Natural killer cell (primary cell): ENCODE data around the gene MYOM1. TPM values are rescaled to one million over a fixed set of nuclear protein-coding genes. Genes with fewer than 3 reads are reported as not detected.

Experiments
- ATAC-seq, 3 donors: fragments of 150-1000 bp in 2 of 3; fragments of 200-7000 bp in 1 of 3; cut with Tn5 transposase; 1 replicate in 1 of 3; 2 replicates in 2 of 3; pipeline ENCODE4 v1.10.0; 2021; ENCODE audit warnings: mild to moderate bottlenecking in 2 of 3, moderate library complexity in 2 of 3
- DNase-seq, 2 donors: peaks; one replicate each; pipeline versions ENCODE4 v3.0.0 to v3.0.0-alpha.2; 2013 to 2021; ENCODE audit warnings: mixed read lengths in 1 of 2
- H3K27ac ChIP-seq: one replicate; pipeline ENCODE4 v1.5.1; 2013; ENCODE audit warnings: mild to moderate bottlenecking, low read length
- H3K27me3 ChIP-seq: one replicate; pipeline ENCODE4 v1.6.1; 2013; ENCODE audit warnings: low read length; ENCODE audit not compliant: control insufficient read depth, insufficient read depth
- H3K36me3 ChIP-seq: one replicate; pipeline ENCODE4 v1.6.1; 2013; ENCODE audit warnings: low read length; ENCODE audit not compliant: control insufficient read depth, insufficient read depth
- H3K4me1 ChIP-seq: one replicate; pipeline ENCODE4 v1.6.1; 2013; ENCODE audit warnings: low read length; ENCODE audit not compliant: control insufficient read depth, insufficient read depth
- H3K4me3 ChIP-seq: one replicate; pipeline ENCODE4 v1.5.1; 2013; ENCODE audit warnings: low read length
- H3K9me3 ChIP-seq: one replicate; pipeline ENCODE4 v1.6.1; 2013; ENCODE audit warnings: low read length; ENCODE audit not compliant: control insufficient read depth, insufficient read depth
- H3K27ac Mint-ChIP-seq, 2 donors: one replicate each; pipeline ENCODE4 v1.8.0; 2022; ENCODE audit warnings: mild to moderate bottlenecking in 2 of 2, mixed read lengths in 2 of 2, moderate library complexity in 1 of 2
- H3K27me3 Mint-ChIP-seq, 2 donors: one replicate each; pipeline ENCODE4 v1.8.0; 2022; ENCODE audit warnings: low read depth in 2 of 2, mixed read lengths in 2 of 2
- H3K36me3 Mint-ChIP-seq: one replicate; pipeline ENCODE4 v1.8.0; 2022; ENCODE audit warnings: mixed read lengths
- H3K4me1 Mint-ChIP-seq, 2 donors: one replicate each; pipeline ENCODE4 v1.8.0; 2022; ENCODE audit warnings: mixed read lengths in 2 of 2
- H3K4me3 Mint-ChIP-seq: one replicate; pipeline ENCODE4 v1.8.0; 2022; ENCODE audit warnings: mild to moderate bottlenecking, moderate library complexity, mixed read lengths
- H3K9me3 Mint-ChIP-seq, 2 donors: one replicate each; pipeline ENCODE4 v1.8.0; 2022; ENCODE audit warnings: mixed read lengths in 2 of 2
- CTCF ChIP-seq: fragments of 200-600 bp; IDR thresholded peaks from one replicate; pipeline ENCODE4 v1.8.0; 2022; ENCODE audit warnings: antibody characterized with exemption
- WGBS: methylation state at CpG from one replicate; pipeline ENCODE4 v1.1.7; 2013; ENCODE audit warnings: missing lambda C conversion rate; ENCODE audit not compliant: insufficient coverage; 5-methylcytosine and 5-hydroxymethylcytosine counted together
- intact Hi-C: fragments of 100-400 bp; cut with micrococcal nuclease; formaldehyde crosslinking; loops from one replicate; pipeline ENCODE4 v1.14.2; 2022
- total RNA-seq, 4 donors: library from RNA; stranded (reverse); fragments of 120-200 nt in 1 of 4; gene quantifications; one replicate each; pipeline versions ENCODE4 v1.2.3 to v1.2.4, GENCODE V29; 2013 to 2022

Gene MYOM1
- total RNA-seq, 3 donors from 2014 or later (not counting 1 experiment from before 2014, with no cell fraction given), result 1.7 to 5.8 (median 3.0) TPM

DNA sequence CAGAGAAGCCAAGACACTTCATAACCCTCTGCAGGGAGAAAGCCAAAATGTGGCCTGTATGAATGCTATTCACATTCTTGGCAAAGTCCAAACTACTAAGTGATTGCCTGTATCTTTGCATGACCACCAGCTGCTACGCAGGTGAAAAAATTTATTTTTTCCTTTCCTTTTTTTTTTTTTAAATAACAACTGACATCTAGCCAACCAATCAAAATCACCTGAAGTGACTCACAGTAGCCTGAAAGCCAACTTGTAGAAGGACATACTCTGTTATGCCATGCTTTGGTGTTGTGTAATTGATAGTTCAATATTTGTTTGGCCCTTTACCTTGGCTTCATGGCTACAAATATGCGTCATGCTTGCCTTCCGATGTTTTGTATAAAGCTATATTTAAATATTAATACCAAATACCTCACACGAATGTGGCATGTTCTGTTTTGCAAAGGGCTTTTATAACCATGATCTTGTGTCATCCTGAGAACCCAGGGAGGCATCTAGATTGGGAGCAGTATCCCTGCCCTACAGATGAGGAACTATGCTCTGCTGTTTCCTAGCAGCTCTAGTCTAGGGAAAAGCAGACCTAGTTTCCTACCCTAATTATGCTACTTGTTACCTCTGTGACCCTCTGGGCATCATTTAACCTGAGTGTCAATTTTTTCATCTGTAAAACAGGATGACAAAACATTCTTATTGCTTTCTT is 102.1 kb downstream of the MYOM1 start:
- 83% methylated on average over 2 of the region's 4 CpGs for WGBS
- H3K36me3 ChIP-seq, result no peaks in the 10 kb centered on the region
- H3K4me3 Mint-ChIP-seq, result no peak overlapping the region

DNA sequence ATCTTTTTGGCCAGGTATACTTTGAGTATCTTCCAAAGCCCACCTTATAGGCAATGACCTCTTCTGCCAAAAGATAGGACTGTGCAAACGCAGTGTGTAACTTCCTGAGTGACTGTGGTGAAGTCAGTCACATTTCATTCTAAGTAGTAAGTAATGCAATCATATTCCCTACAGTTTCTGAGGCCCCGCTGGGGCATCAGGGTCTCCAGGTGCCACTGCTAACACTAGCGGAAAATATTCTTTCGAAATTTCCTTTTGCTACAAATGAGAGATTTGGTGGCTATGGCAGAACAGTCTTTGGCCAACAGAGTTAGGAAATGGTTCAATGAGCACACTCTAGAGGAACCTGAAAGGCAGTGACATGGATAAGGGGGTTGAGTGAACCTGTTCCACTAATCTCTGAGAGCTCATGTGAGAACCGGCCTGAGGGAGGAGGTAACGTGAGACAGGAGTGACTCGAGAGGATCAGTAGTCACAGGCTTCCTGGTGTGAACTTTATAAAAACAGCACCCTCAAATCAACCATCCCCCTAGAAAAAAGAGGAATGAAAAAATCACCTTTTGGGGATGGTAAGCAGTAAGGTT is 104.2 kb downstream of the MYOM1 start:
- Histone ChIP-seq H3K27me3 (no peaks in the 10 kb centered on the region), H3K36me3 (no peaks in the 10 kb centered on the region), H3K4me1 (no peaks in the 10 kb centered on the region), H3K27ac (no peak overlapping the region), H3K9me3 (no peaks in the 10 kb centered on the region), H3K4me3 (no peak overlapping the region)
- Mint-ChIP-seq H3K27ac (no peak overlapping the region), H3K27me3 (no peaks in the 10 kb centered on the region), H3K4me3 (no peak overlapping the region), H3K9me3 (no peaks in the 10 kb centered on the region), H3K4me1 (no peaks in the 10 kb centered on the region), H3K36me3 (no peaks in the 10 kb centered on the region)
- ATAC-seq (no peak), DNase-seq (no peak)
- no peak for TF ChIP-seq CTCF
- intact Hi-C loops, result no loop called here
- 91% methylated on average over 4 of the region's 7 CpGs for WGBS

More for the DNA sequence above, 102.1 kb downstream of the MYOM1 start:
- Mint-ChIP-seq H3K27me3 (no peaks in the 10 kb centered on the region), H3K27ac (no peak overlapping the region), H3K36me3 (no peaks in the 10 kb centered on the region), H3K4me1 (no peaks in the 10 kb centered on the region), H3K9me3 (no peaks in the 10 kb centered on the region)
- no peak overlapping the region for H3K4me3 ChIP-seq
- no peak for TF ChIP-seq CTCF
- intact Hi-C loops, result no loop called here
- H3K27me3 ChIP-seq, result no peaks in the 10 kb centered on the region
- ATAC-seq, result no peak
- H3K9me3 ChIP-seq, result no peaks in the 10 kb centered on the region
- no peaks in the 10 kb centered on the region for H3K4me1 ChIP-seq
- DNase-seq, result no peak
- no peak overlapping the region for H3K27ac ChIP-seq

DNA sequence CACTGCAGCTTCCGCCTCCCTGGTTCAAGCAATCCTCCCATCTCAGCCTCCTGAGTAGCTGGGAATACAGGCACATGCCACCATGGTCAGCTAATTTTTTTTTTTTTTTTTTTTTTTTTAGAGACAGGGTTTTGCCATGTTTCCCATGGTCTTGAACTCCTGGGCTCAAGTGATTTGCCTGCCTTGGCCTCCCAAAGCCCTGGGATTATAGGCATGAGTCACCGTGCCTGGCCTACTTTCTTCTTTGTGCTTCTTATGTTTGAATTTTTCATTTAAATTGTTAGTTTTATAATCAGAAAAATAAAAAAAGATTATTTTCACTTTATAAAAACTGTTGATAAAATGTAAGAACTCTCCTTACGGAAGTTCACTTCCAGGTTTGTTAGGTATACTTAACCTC is 105.3 kb downstream of the MYOM1 start:
- Mint-ChIP-seq H3K4me1 (no peaks in the 10 kb centered on the region), H3K4me3 (no peak overlapping the region), H3K9me3 (no peaks in the 10 kb centered on the region), H3K27me3 (no peaks in the 10 kb centered on the region), H3K27ac (no peak overlapping the region), H3K36me3 (no peaks in the 10 kb centered on the region)
- no peaks in the 10 kb centered on the region for H3K9me3 ChIP-seq
- no peaks in the 10 kb centered on the region for H3K4me1 ChIP-seq
- H3K27ac ChIP-seq, result no peak overlapping the region
- H3K27me3 ChIP-seq, result no peaks in the 10 kb centered on the region
- TF ChIP-seq CTCF, result no peak
- intact Hi-C loops, result no loop called here
- ATAC-seq, result no peak
- H3K36me3 ChIP-seq, result no peaks in the 10 kb centered on the region
- DNase-seq, result no peak
- WGBS, result 67% methylated on average over 2 of the region's 3 CpGs
- H3K4me3 ChIP-seq, result no peak overlapping the region

DNA sequence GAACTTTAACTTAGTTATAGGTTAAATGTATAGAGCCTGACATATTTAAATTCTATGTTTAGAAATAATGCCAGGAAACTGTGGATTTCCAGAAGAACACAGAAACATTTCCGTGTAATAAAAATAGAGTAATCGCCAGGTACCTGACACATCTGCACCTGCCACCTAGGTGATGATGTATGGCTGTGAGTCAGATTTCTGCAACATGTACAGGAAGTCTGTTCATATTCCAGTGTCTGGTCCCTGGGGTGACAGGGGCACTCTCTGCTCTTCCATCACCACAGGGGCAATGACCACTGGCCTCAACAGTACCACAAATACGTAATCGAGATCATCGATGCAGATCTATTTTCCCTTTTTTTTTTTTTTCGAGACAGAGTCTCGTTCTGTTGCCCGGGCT is 105.7 kb downstream of the MYOM1 start:
- 82% methylated on average over 8 of the region's 8 CpGs for WGBS
- H3K27me3 Mint-ChIP-seq, result no peaks in the 10 kb centered on the region
- no peaks in the 10 kb centered on the region for H3K4me1 ChIP-seq
- no peak overlapping the region for H3K4me3 Mint-ChIP-seq
- no peak overlapping the region for H3K27ac ChIP-seq
- no peaks in the 10 kb centered on the region for H3K9me3 Mint-ChIP-seq
- ATAC-seq (no peak), DNase-seq (no peak)
- no peaks in the 10 kb centered on the region for H3K4me1 Mint-ChIP-seq
- no peaks in the 10 kb centered on the region for H3K9me3 ChIP-seq
- no peak overlapping the region for H3K27ac Mint-ChIP-seq
- no peaks in the 10 kb centered on the region for H3K27me3 ChIP-seq
- no peak for TF ChIP-seq CTCF
- H3K36me3 ChIP-seq, result no peaks in the 10 kb centered on the region
- intact Hi-C loops, result no loop called here
- H3K4me3 ChIP-seq, result no peak overlapping the region
- H3K36me3 Mint-ChIP-seq, result no peaks in the 10 kb centered on the region
